A673 (cell line): ENCODE measurements around the gene AKR1C3. TPM values are rescaled to one million over a fixed set of nuclear protein-coding genes. Genes with fewer than 3 reads are reported as not detected.
A peak's percentile ranks its signal among the peaks of the same experiment; 100 is the strongest.

Source experiments
- BruUV-seq: library from RNA; stranded (reverse); fragments of 400-500 nt; replicated peaks from 2 replicates; lab custom pipeline; 2021; lab: Mats Ljungman, UMichigan
- CTCF ChIA-PET: fragments of 300-600 bp; sonication (Branson Sonifier 250); formaldehyde crosslinking; loops from one replicate; lab custom pipeline; 2022; ENCODE audit warnings: antibody characterized with exemption; lab: Charles Lee
- POLR2A ChIA-PET: fragments of 300-600 bp; sonication (Branson Sonifier 250); formaldehyde crosslinking; loops from one replicate; lab custom pipeline; 2022; ENCODE audit warnings: antibody characterized with exemption; ENCODE audit not compliant: low non-redundant PET; lab: Charles Lee
- DNase-seq: peaks from one replicate; pipeline ENCODE4 v3.0.0-alpha.2; 2015; ENCODE audit warnings: low spot score
- H3K27ac ChIP-seq: fragments of 200-600 bp; sonication (generic); 2 replicates; pipeline ENCODE4 v1.5.1; 2016; ENCODE audit warnings: mixed run types, low read depth, mild to moderate bottlenecking, mixed read lengths, antibody characterized with exemption, low read length; ENCODE audit not compliant: poor library complexity, severe bottlenecking
- H3K27me3 ChIP-seq: fragments of 200-600 bp; sonication (generic); replicated peaks from 2 replicates; pipeline ENCODE4 v1.6.1; 2017; ENCODE audit warnings: mixed run types, low read depth, mild to moderate bottlenecking, mixed read lengths, antibody characterized with exemption, low read length; ENCODE audit not compliant: insufficient read depth, poor library complexity
- H3K36me3 ChIP-seq: fragments of 200-600 bp; sonication (generic); 2 replicates; pipeline ENCODE4 v1.6.1; 2016; ENCODE audit warnings: mixed run types, mild to moderate bottlenecking, mixed read lengths, antibody characterized with exemption, low read length; ENCODE audit not compliant: insufficient read depth, poor library complexity, severe bottlenecking
- H3K4me1 ChIP-seq: fragments of 200-600 bp; sonication (generic); 2 replicates; pipeline ENCODE4 v1.6.1; 2017; ENCODE audit warnings: mixed run types, mild to moderate bottlenecking, mixed read lengths, antibody characterized with exemption, low read length; ENCODE audit not compliant: insufficient read depth, poor library complexity, severe bottlenecking
- H3K4me3 ChIP-seq: fragments of 200-600 bp; sonication (generic); 2 replicates; pipeline ENCODE4 v1.5.1; 2016; ENCODE audit warnings: low read depth, mixed run types, mild to moderate bottlenecking, mixed read lengths, low read length; ENCODE audit not compliant: poor library complexity, severe bottlenecking
- H3K9me3 ChIP-seq: fragments of 200-600 bp; sonication (generic); 2 replicates; pipeline ENCODE4 v1.6.1; 2016; ENCODE audit warnings: mixed run types, low read depth, mild to moderate bottlenecking, mixed read lengths, antibody characterized with exemption, low read length; ENCODE audit not compliant: poor library complexity, severe bottlenecking
- CTCF ChIP-seq: fragments of 300-800, 200-600 bp; sonication (generic); conservative IDR thresholded peaks from 2 replicates; pipeline ENCODE4 v1.5.1; 2017; ENCODE audit warnings: low read depth, mild to moderate bottlenecking, antibody characterized with exemption, low read length, moderate library complexity, mixed read lengths
- EZH2 ChIP-seq: fragments of 200-600 bp; sonication (generic); IDR thresholded peaks from 2 replicates; pipeline ENCODE4 v1.6.1; 2017; ENCODE audit warnings: borderline replicate concordance, low read depth, mild to moderate bottlenecking, mixed read lengths, antibody characterized with exemption, low read length; ENCODE audit not compliant: poor library complexity, severe bottlenecking
- intact Hi-C: fragments of 100-400 bp; cut with micrococcal nuclease; formaldehyde crosslinking; loops from one replicate; pipeline ENCODE4 v1.10.0; 2022; ENCODE audit not compliant: unreplicated experiment
- total RNA-seq: library from RNA; stranded (reverse); gene quantifications from 2 replicates; pipeline ENCODE4 v1.2.3, GENCODE V29; 2021

AKR1C3 gene
- total RNA-seq, 1 experiment from 2014 or later = 618 TPM

GRCh38 chr10:5078547-5079180 is 15.6 kb upstream of the AKR1C3 start:
- intact Hi-C loops = no loop called here
- no TSS peak for BruUV-seq
- Histone ChIP-seq H3K27me3 (no peaks in the 10 kb centered on the region), H3K27ac (peak overlapping the region; percentile 79), H3K9me3 (no peaks in the 10 kb centered on the region), H3K4me1 (peaks cover 45% of the 10 kb centered on the region), H3K36me3 (no peaks in the 10 kb centered on the region), H3K4me3 (no peak overlapping the region)
- DNase-seq = no peak
- ChIA-PET CTCF (no interaction called here), POLR2A (no interaction called here)
- TF ChIP-seq EZH2 = no peak
- no peak for TF ChIP-seq CTCF

GRCh38 chr10:5079306-5079830 is 14.8 kb upstream of the AKR1C3 start:
- intact Hi-C loops = no loop called here
- no peak overlapping the region for H3K4me3 ChIP-seq
- no TSS peak for BruUV-seq
- H3K9me3 ChIP-seq = no peaks in the 10 kb centered on the region
- no peak for TF ChIP-seq CTCF
- TF ChIP-seq EZH2 = no peak
- H3K27me3 ChIP-seq = no peaks in the 10 kb centered on the region
- ChIA-PET POLR2A (no interaction called here), CTCF (no interaction called here)
- no peaks in the 10 kb centered on the region for H3K36me3 ChIP-seq
- DNase-seq = peak; percentile 86
- peak overlapping the region; percentile 79 for H3K27ac ChIP-seq
- H3K4me1 ChIP-seq = peaks cover 45% of the 10 kb centered on the region

GRCh38 chr10:5079836-5080235 is 14.4 kb upstream of the AKR1C3 start:
- intact Hi-C loops = no loop called here
- DNase-seq = no peak
- H3K36me3 ChIP-seq = no peaks in the 10 kb centered on the region
- peaks cover 45% of the 10 kb centered on the region for H3K4me1 ChIP-seq
- no TSS peak for BruUV-seq
- no peak overlapping the region for H3K4me3 ChIP-seq
- POLR2A ChIA-PET = no interaction called here
- H3K9me3 ChIP-seq = no peaks in the 10 kb centered on the region
- TF ChIP-seq EZH2 (no peak), CTCF (no peak)
- CTCF ChIA-PET = no interaction called here
- peak overlapping the region; percentile 79 for H3K27ac ChIP-seq
- H3K27me3 ChIP-seq = no peaks in the 10 kb centered on the region
